ENCODE data around the gene SSBP3.

- TF ChIP-seq PATZ1 (CRISPR knock-in tag; IDR thresholded peaks at IDR 0.05; ENCODE audit: borderline replicate concordance) (no peak), BACH2 (CRISPR knock-in tag; IDR thresholded peaks at IDR 0.05; ENCODE audit: borderline replicate concordance) (no peak), ZFP30 (CRISPR knock-in tag; IDR thresholded peaks at IDR 0.05) (no peak), TCF4 (CRISPR knock-in tag; IDR thresholded peaks at IDR 0.05; ENCODE audit: borderline replicate concordance) (no peak), TSHZ2 (CRISPR knock-in tag; IDR thresholded peaks at IDR 0.05) (no peak), ZFP3 (CRISPR knock-in tag; IDR thresholded peaks at IDR 0.05) (no peak), PPARA (CRISPR knock-in tag; IDR thresholded peaks at IDR 0.05; ENCODE audit: borderline replicate concordance) (no peak), RARB (CRISPR knock-in tag; IDR thresholded peaks at IDR 0.05) (no peak)
Observed at GRCh38 chr1:54274448-54274847, 131.7 kb downstream of the SSBP3 start.

Measured in SK-N-SH treated with all-trans-retinoic acid at 6 μM for 48 hours (cell line).